SIG-M5 treated with dmso at 0.1 percent for 504 hours (cell line): ENCODE data around the gene HNRNPF.
"Not testable (repeated sequence)": the region's sequence is repeated elsewhere in the genome, so short reads cannot be mapped to it uniquely, and the experiment has no call there.

Experiments used
- DNase-seq: peaks from one replicate; lab custom pipeline; 2025; ENCODE audit not compliant: unreplicated experiment; lab: John Stamatoyannopoulos, UW

The HNRNPF gene

GRCh38 chr10:43421944-43422343 lies 13.0 kb upstream of the HNRNPF start:
- DNase-seq: not testable (repeated sequence)

DNA sequence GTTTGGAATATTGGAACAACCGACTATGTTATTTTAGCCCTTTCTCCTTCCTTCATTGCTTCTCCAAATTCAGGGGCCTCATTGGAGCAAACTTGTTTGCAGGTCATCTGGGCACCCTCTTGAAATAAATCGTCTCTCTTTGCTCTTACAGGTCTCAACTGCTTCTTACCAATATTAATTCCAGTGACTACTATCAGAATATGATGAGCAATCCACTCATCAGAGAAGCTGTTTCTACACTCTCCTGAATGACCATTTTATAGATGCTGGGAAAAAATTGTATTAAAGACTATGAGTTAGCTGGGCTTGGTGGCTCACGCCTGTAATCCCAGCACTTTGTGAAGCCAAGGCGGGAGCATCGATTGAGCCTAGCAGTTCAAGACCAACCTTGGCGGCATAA lies 12.5 kb upstream of the HNRNPF start:
- DNase-seq: no peak

- no peak for DNase-seq
These were observed 12.2 kb upstream of the HNRNPF start for GRCh38 chr10:43421201-43421507.

GRCh38 chr10:43420369-43421200 lies 11.6 kb upstream of the HNRNPF start:
- DNase-seq: peak; percentile 93

GRCh38 chr10:43419997-43420368 lies 11.0 kb upstream of the HNRNPF start:
- no peak for DNase-seq

DNA sequence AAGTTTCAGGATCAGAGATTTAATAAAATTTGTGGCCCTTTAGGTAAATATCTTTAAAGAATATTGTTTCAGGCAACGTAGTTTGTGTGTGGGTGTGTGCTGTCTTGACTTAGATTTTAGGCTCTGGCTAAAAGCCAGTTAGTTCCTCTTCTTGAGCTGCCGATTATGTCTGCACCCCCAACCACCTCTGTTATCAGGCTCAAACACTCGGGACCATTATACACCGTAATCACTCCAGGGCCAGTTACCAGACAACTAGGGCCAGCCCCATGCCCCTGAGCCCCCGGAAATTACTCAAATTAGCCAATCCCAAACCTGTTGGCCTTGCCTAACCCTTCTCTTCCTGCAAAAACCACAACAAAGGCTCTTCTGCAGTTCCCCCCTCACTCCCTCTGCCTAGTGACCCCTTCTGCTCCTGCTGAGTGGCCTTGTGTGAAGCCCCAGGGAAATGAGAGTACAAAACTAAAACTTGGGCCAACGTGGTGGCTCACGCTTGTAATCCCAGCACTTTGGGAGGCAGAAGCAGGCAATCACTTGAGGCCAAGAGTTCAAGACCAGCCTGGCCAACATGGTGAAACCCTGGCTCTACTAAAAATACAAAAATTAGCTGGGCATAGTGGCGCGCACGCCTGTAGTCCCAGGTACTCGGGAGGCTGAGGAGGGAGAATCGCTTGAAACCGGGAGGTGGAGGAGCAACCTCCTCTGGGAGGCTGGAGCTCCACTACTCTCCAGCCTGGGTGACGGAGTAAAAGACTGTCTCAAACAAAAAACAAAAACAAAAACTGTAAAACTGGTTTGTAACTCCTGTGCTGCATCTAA lies 9.2 kb upstream of the HNRNPF start:
- peak; percentile 98 for DNase-seq

GRCh38 chr10:43415544-43415943 lies 6.6 kb upstream of the HNRNPF start:
- DNase-seq: no peak

GRCh38 chr10:43411536-43411935 lies 2.5 kb upstream of the HNRNPF start:
- no peak for DNase-seq

GRCh38 chr10:43410345-43410744 lies 1.4 kb upstream of the HNRNPF start:
- no peak for DNase-seq

DNA sequence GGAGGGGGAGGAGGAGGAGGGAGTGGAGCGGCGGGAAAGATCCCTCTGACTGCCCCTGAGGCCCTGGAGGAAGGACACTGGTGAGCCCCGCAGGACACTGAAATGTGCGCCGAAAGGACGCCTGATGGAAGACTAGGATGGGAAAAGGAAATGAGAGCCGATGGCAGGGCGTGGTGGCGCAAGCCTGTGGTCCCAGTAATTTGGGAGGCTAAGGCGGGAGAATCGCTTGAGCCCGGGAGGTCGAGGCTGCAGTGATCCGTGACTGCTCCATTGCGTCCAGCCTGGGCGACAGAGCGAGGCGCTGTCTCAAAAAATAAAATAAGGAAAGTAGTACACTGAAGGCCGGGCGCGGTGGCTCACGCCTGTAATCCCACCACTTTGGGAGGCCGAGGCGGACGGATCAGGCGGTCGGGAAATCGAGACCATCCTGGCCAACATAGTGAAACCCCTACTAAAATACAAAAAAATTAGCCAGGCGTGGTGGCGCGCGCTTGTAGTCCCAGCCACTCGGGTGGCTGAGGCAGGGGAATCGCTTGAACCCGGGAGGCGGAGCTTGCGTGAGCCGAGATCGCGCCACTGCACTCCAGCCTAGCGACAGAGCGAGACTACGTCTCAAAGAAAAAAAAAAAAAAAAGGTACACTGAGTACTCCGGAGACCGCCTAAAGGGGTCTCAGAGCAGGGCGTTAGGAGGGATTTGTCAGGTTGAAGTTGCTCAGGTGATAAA lies 561 bp upstream of the HNRNPF start:
- no peak for DNase-seq

- DNase-seq: no peak
These were observed 666 bp downstream of the HNRNPF start for GRCh38 chr10:43408331-43408709.

GRCh38 chr10:43407576-43408330 lies 1.2 kb downstream of the HNRNPF start:
- peak; percentile 90 for DNase-seq

DNA sequence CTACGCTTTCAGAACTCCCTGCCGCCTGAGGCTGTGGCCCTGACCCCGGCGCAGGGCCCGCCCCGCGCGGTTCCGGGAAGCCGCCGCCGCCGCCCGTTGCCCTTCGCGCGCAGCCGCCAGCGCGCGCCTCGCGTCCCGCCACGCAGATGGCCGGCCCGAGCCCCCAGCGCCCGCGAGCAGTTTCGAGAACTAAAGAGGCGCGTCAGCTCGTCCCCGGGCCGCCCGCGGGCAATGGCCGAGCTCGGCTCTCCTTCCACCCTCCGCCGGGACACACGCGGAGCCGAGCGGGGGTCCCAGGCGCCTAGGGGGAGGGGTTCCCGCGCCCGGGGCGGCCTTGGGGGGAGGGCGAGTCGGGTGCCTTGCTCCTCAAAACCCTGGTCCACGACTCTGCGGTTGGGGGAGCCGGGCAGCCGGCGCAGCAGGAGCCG lies 1.8 kb downstream of the HNRNPF start:
- no peak for DNase-seq

GRCh38 chr10:43404704-43405084 lies 4.3 kb downstream of the HNRNPF start:
- peak; percentile 62 for DNase-seq

DNA sequence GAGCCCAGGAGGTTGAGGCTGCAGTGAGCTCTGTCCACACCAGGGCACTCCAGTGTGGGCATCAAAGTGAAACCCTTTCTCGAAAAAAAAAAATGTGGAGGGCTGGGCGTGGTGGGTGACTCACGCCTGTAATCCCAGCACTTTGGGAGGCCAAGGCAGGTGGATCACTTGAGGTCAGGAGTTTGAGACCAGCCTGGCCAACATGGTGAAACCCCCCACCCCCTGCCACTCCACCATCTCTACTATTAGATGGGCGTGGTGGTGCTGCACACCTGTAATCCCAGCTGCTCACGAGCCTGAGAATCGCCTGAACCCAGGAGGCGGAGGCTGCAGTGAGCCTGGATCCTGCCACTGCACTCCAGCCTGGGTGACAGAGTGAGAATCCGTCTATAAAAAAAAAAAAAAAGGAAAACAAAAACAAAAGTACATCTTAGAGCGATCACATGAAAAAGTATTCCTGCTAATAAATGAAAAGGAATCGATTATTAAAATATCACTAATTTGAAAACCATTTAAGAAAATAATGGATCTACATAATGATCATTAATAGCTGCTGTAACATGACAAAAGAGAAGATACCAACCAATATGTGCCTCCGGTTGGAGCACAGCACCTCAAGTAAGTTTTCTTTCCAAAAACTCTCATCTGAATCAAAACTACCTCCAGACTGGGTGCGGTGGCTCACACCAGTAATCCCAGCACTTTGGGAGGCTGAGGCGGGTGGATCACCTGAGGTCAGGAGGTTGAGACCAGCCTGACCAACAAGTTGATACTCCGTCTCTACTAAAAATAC lies 4.9 kb downstream of the HNRNPF start:
- no peak for DNase-seq

GRCh38 chr10:43402880-43403452 lies 6.0 kb downstream of the HNRNPF start:
- DNase-seq: no peak

GRCh38 chr10:43402176-43402575 lies 6.8 kb downstream of the HNRNPF start:
- no peak for DNase-seq

DNA sequence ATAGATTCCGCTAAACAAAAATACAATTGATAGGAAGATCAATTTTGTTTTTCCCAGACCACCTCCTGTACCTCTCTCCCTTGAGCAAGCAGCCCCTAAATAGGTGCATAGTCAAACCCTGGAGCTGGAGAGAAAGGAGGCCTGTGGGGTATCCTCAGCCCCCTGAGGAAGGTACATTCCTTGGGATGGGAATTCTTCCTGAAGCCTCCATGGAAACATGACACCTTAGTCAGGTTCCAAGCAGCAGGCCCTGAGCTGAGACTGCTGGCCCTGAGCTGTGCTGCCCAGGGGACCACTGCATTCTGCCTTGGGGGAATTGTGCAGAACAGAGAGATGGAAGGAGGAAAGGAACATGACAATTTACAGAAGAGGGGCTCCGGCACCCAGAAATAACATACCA lies 7.4 kb downstream of the HNRNPF start:
- no peak for DNase-seq

- DNase-seq: peak; percentile 58
These were observed 9.4 kb downstream of the HNRNPF start for GRCh38 chr10:43399320-43400310.
